Measurements from ENCODE around the gene FHOD3. TPM values are rescaled to one million over a fixed set of nuclear protein-coding genes. Genes with fewer than 3 reads are reported as not detected.

FHOD3 gene
- total RNA-seq, 1 experiment from 2014 or later, result 18.1 TPM

DNA sequence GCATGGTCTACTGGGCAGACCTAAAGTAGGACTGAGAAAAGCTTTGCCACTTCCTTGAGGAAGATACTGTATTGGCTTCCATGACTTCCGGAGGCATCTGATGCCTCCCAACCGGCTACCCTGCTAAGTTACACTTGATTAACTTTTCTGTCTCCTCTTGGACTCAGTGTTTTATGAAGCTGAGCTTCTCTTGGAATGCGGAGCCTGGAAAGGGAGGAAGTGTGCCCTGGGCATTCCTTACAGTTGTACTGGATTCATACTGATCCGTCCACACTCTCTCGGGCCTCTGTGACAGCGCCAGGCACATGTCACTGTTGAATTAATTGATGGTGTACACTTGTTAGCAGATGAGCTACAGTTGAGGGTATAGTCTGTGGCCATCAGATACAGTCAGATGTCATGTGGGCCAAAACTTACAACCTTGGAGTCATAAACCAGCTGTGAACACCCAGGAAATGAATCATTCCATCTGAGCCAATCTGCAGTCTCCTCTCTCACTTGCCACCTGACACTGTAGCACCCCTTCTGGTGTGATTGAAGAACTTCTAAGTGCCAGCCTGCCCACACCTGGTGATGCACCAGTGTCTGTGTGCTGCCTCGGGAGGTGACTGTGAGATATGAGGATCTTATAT lies 122.5 kb downstream of the FHOD3 start:
- no TSS peak for BruUV-seq (replicated peaks)
- intact Hi-C loops (cut with micrococcal nuclease), result loop anchor here (10.0 kb wide), 1 partner anchor 325 kb away; no protein-coding TSS in a partner anchor
- no peak overlapping the region for H3K4me3 ChIP-seq (ENCODE audit: low read length)
- ATAC-seq, result peak; percentile 84
- H4K20me1 ChIP-seq (ENCODE audit: low read length), result no peaks in the 10 kb centered on the region
- DNase-seq, result peak; percentile 51
- no peaks in the 10 kb centered on the region for H3K9me3 ChIP-seq (ENCODE audit: low read length)
- H3K9me2 ChIP-seq (replicated peaks; ENCODE audit: low read length), result no peaks in the 10 kb centered on the region
- CTCF ChIA-PET, result interaction anchor here (0.7 kb wide), 1 partner anchor 23 kb away, joined by 3 read pairs; no protein-coding TSS in a partner anchor
- 0 out of 2 replicates have a peak, but pooled peaks cover 6% of the 10 kb centered on the region for H3K79me2 ChIP-seq (ENCODE audit: low read length)
- TF ChIP-seq EZH2phosphoT487 (IDR thresholded peaks at IDR 0.05; ENCODE audit: borderline replicate concordance, low read length) (no peak), EZH2 (IDR thresholded peaks at IDR 0.05; ENCODE audit: low read length, unreplicated experiment) (no peak)
- TF ChIP-seq, protein P1, sequence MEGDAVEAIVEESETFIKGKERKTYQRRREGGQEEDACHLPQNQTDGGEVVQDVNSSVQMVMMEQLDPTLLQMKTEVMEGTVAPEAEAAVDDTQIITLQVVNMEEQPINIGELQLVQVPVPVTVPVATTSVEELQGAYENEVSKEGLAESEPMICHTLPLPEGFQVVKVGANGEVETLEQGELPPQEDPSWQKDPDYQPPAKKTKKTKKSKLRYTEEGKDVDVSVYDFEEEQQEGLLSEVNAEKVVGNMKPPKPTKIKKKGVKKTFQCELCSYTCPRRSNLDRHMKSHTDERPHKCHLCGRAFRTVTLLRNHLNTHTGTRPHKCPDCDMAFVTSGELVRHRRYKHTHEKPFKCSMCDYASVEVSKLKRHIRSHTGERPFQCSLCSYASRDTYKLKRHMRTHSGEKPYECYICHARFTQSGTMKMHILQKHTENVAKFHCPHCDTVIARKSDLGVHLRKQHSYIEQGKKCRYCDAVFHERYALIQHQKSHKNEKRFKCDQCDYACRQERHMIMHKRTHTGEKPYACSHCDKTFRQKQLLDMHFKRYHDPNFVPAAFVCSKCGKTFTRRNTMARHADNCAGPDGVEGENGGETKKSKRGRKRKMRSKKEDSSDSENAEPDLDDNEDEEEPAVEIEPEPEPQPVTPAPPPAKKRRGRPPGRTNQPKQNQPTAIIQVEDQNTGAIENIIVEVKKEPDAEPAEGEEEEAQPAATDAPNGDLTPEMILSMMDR (conservative IDR thresholded peaks at IDR 0.05; ENCODE audit: low read depth, low read length), result peak; percentile 40
- H3K27me3 ChIP-seq (ENCODE audit: low read length), result no peaks in the 10 kb centered on the region
- no peak overlapping the region for H2AFZ ChIP-seq (ENCODE audit: low read length)
- H3K4me2 ChIP-seq (ENCODE audit: low read length), result no peak overlapping the region
- H3K36me3 ChIP-seq (ENCODE audit: low read depth, low read length), result no peaks in the 10 kb centered on the region
- POLR2A ChIA-PET (ENCODE audit: unreplicated experiment), result no interaction called here
- no peak overlapping the region for H3K27ac ChIP-seq (ENCODE audit: low read length)
- H3K4me1 ChIP-seq (ENCODE audit: insufficient read depth, low read length), result peaks cover 14% of the 10 kb centered on the region
- no peaks in the 10 kb centered on the region for H3F3A ChIP-seq (ENCODE audit: low read length, unreplicated experiment)
- H3K9ac ChIP-seq (ENCODE audit: low read length), result no peak overlapping the region

DNA sequence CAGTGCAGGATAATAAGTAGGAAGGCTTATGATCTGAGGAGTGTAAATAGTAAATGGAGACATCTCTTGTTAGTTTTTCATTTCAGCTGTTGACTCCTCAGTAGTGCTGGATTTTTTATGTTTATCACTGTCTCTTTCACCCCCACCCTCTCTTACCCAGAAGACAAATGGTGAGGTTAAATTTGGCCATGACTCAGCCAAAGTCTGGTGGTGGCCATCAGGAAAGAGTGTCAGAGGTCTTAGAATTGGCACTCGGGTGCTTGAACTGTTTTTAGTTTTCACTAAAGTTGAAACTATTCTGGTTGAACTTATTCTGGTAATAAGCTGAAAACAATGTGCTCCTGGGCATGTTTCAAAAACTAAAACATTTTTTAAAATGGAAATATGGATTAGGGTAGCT lies 123.3 kb downstream of the FHOD3 start:
- Histone ChIP-seq H3F3A (ENCODE audit: low read length, unreplicated experiment) (no peaks in the 10 kb centered on the region), H3K4me2 (ENCODE audit: low read length) (no peak overlapping the region), H3K9me3 (ENCODE audit: low read length) (no peaks in the 10 kb centered on the region), H3K27ac (ENCODE audit: low read length) (no peak overlapping the region; the same call in 1 of the 2 replicates), H2AFZ (ENCODE audit: low read length) (no peak overlapping the region), H3K4me1 (ENCODE audit: insufficient read depth, low read length) (peaks cover 14% of the 10 kb centered on the region), H4K20me1 (ENCODE audit: low read length) (no peaks in the 10 kb centered on the region), H3K9ac (ENCODE audit: low read length) (no peak overlapping the region), H3K27me3 (ENCODE audit: low read length) (no peaks in the 10 kb centered on the region), H3K79me2 (ENCODE audit: low read length) (0 out of 2 replicates have a peak, but pooled peaks cover 6% of the 10 kb centered on the region), H3K4me3 (ENCODE audit: low read length) (no peak overlapping the region), H3K36me3 (ENCODE audit: low read depth, low read length) (no peaks in the 10 kb centered on the region), H3K9me2 (replicated peaks; ENCODE audit: low read length) (no peaks in the 10 kb centered on the region)
- no peak for TF ChIP-seq EZH2 (IDR thresholded peaks at IDR 0.05; ENCODE audit: low read length, unreplicated experiment)
- TF ChIP-seq EZH2phosphoT487 (IDR thresholded peaks at IDR 0.05; ENCODE audit: borderline replicate concordance, low read length), result no peak
- TF ChIP-seq, protein P1 (conservative IDR thresholded peaks at IDR 0.05; ENCODE audit: low read depth, low read length), result no peak
- ATAC-seq (no peak), DNase-seq (peak; percentile 3)
- no TSS peak for BruUV-seq (replicated peaks)
- intact Hi-C loops (cut with micrococcal nuclease), result no loop called here
- ChIA-PET CTCF (no interaction called here), POLR2A (ENCODE audit: unreplicated experiment) (no interaction called here)

DNA sequence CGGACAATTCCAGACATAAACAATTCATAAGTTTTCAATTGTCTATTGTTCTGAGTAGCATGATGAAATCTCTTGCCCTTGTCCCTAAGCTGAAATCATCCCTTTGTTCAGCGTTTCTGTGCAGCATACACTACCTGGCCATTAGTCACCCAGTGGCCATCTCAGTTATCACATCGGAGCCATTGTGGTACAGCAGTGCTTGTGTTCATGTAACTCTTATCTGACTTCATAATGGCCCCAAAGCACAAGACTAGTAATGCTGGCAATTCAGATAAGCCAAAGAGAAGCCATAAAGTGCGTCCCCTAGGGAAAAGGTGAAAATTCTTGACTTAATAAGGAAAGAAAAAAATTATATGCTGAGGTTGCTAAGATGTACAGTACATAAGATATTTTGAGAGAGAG lies 127.2 kb downstream of the FHOD3 start:
- H3K36me3 ChIP-seq (ENCODE audit: low read depth, low read length), result no peaks in the 10 kb centered on the region
- no peak overlapping the region for H3K27ac ChIP-seq (ENCODE audit: low read length)
- TF ChIP-seq, protein P1 (conservative IDR thresholded peaks at IDR 0.05; ENCODE audit: low read depth, low read length), result no peak
- TF ChIP-seq EZH2 (IDR thresholded peaks at IDR 0.05; ENCODE audit: low read length, unreplicated experiment) (no peak), EZH2phosphoT487 (IDR thresholded peaks at IDR 0.05; ENCODE audit: borderline replicate concordance, low read length) (no peak)
- DNase-seq (peak; percentile 13), ATAC-seq (peak; percentile 54)
- H3K4me1 ChIP-seq (ENCODE audit: insufficient read depth, low read length), result peaks cover 12% of the 10 kb centered on the region
- intact Hi-C loops (cut with micrococcal nuclease), result no loop called here
- H3K27me3 ChIP-seq (ENCODE audit: low read length), result no peaks in the 10 kb centered on the region
- no peak overlapping the region for H3K4me2 ChIP-seq (ENCODE audit: low read length)
- no TSS peak for BruUV-seq (replicated peaks)
- no peaks in the 10 kb centered on the region for H3K9me3 ChIP-seq (ENCODE audit: low read length)
- H3K9ac ChIP-seq (ENCODE audit: low read length), result no peak overlapping the region
- H3K79me2 ChIP-seq (ENCODE audit: low read length), result no peaks in the 10 kb centered on the region
- no peak overlapping the region for H3K4me3 ChIP-seq (ENCODE audit: low read length)
- POLR2A ChIA-PET (ENCODE audit: unreplicated experiment), result no interaction called here
- H3K9me2 ChIP-seq (replicated peaks; ENCODE audit: low read length), result no peaks in the 10 kb centered on the region
- no peak overlapping the region for H2AFZ ChIP-seq (ENCODE audit: low read length)
- H4K20me1 ChIP-seq (ENCODE audit: low read length), result no peaks in the 10 kb centered on the region
- CTCF ChIA-PET, result no interaction called here
- H3F3A ChIP-seq (ENCODE audit: low read length, unreplicated experiment), result no peaks in the 10 kb centered on the region
